Tibial nerve (tissue), 3 donors: Measurements from ENCODE around the gene VSTM2L.

ENCODE experiments used
- POLR2A ChIP-seq, 2 donors: fragments of 450-650 bp; IDR thresholded peaks; one replicate each; pipeline ENCODE4 v1.6.1; 2017; ENCODE audit warnings: antibody characterized with exemption in 2 of 2, mild to moderate bottlenecking in 2 of 2, moderate library complexity in 2 of 2
- TF ChIP-seq, protein P1 (sequence below), 5 experiments: fragments of 200-600 bp in 3 of 5; fragments of 450-650 bp in 2 of 5; sonication (generic) in 3 of 5; IDR thresholded peaks; one replicate each; pipeline ENCODE4 v1.5.1; 2016 to 2019; ENCODE audit warnings: antibody characterized with exemption in 5 of 5, mild to moderate bottlenecking in 3 of 5, moderate library complexity in 2 of 5

DNA sequence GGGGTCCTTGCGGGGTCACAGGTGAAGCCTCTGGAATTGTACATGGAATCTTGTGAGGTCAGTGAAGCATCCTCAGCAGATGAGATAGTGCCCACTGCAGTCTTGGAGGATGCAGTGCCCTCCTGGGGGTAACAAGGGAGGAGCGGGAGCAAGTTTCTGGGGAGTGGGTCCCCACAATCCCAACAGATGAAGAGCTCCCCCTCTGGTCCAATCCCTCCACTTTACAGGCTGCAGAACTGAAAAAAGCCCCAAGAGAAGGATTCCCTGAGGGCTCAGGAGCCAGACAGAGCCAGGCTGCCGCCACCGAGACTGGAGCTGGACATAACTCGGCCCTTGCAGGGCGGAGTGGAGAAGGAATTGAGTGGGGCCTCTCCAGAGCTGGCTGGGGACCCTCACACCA lies 77.9 kb downstream of the VSTM2L start:
- TF ChIP-seq POLR2A (IDR thresholded peaks at IDR 0.05), result no peak
- TF ChIP-seq, protein P1, sequence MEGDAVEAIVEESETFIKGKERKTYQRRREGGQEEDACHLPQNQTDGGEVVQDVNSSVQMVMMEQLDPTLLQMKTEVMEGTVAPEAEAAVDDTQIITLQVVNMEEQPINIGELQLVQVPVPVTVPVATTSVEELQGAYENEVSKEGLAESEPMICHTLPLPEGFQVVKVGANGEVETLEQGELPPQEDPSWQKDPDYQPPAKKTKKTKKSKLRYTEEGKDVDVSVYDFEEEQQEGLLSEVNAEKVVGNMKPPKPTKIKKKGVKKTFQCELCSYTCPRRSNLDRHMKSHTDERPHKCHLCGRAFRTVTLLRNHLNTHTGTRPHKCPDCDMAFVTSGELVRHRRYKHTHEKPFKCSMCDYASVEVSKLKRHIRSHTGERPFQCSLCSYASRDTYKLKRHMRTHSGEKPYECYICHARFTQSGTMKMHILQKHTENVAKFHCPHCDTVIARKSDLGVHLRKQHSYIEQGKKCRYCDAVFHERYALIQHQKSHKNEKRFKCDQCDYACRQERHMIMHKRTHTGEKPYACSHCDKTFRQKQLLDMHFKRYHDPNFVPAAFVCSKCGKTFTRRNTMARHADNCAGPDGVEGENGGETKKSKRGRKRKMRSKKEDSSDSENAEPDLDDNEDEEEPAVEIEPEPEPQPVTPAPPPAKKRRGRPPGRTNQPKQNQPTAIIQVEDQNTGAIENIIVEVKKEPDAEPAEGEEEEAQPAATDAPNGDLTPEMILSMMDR (IDR thresholded peaks at IDR 0.05), result no peak
